Caco-2 (cell line): ENCODE data around the gene CMSS1. TPM values are rescaled to one million over a fixed set of nuclear protein-coding genes. Genes with fewer than 3 reads are reported as not detected.

Experiments
- BruUV-seq: library from RNA; stranded (reverse); fragments of 400-500 nt; replicated peaks from 2 replicates; lab custom pipeline; 2021; lab: Mats Ljungman, UMichigan
- CTCF ChIA-PET: fragments of 300-600 bp; sonication (Branson Sonifier 250); formaldehyde crosslinking; loops from one replicate; lab custom pipeline; 2022; ENCODE audit warnings: antibody characterized with exemption; lab: Charles Lee
- POLR2A ChIA-PET: fragments of 300-600 bp; sonication (Branson Sonifier 250); formaldehyde crosslinking; loops from one replicate; lab custom pipeline; 2022; ENCODE audit warnings: antibody characterized with exemption; lab: Charles Lee
- DNase-seq, 2 experiments: peaks; one replicate each; pipeline versions ENCODE4 v3.0.0 to v3.0.0-alpha.2; 2020 to 2022
- H3K27me3 ChIP-seq: replicated peaks from 2 replicates; pipeline ENCODE4 v1.6.0; 2011; ENCODE audit warnings: low read length; ENCODE audit not compliant: control insufficient read depth, insufficient read depth
- H3K36me3 ChIP-seq: 2 replicates; pipeline ENCODE4 v1.5.1; 2011; ENCODE audit warnings: low read length; ENCODE audit not compliant: control insufficient read depth, insufficient read depth
- H3K4me1 ChIP-seq: fragments of 250-450 bp; sonication (Bioruptor Pico); 2 replicates; pipeline ENCODE4 v1.5.1; 2020; ENCODE audit warnings: mild to moderate bottlenecking
- H3K4me3 ChIP-seq: 2 replicates; pipeline ENCODE4 v1.5.1; 2011; ENCODE audit warnings: low read depth, mild to moderate bottlenecking, control low read depth, low read length
- H3K9me3 ChIP-seq: fragments of 250-450 bp; sonication (Bioruptor Pico); 2 replicates; pipeline ENCODE4 v1.5.1; 2020; ENCODE audit warnings: mild to moderate bottlenecking, moderate library complexity
- H3K27ac Mint-ChIP-seq: one replicate; pipeline ENCODE4 v1.8.0; 2022; ENCODE audit warnings: mixed read lengths; ENCODE audit not compliant: unreplicated experiment
- H3K27me3 Mint-ChIP-seq: one replicate; pipeline ENCODE4 v1.8.0; 2022; ENCODE audit warnings: mixed read lengths; ENCODE audit not compliant: insufficient read depth, unreplicated experiment
- H3K36me3 Mint-ChIP-seq: one replicate; pipeline ENCODE4 v1.8.0; 2022; ENCODE audit warnings: mild to moderate bottlenecking, mixed read lengths; ENCODE audit not compliant: insufficient read depth, unreplicated experiment
- H3K4me1 Mint-ChIP-seq: one replicate; pipeline ENCODE4 v1.8.0; 2022; ENCODE audit warnings: low read depth, mixed read lengths; ENCODE audit not compliant: unreplicated experiment
- H3K4me3 Mint-ChIP-seq: one replicate; pipeline ENCODE4 v1.8.0; 2022; ENCODE audit warnings: mild to moderate bottlenecking, moderate library complexity, mixed read lengths; ENCODE audit not compliant: unreplicated experiment
- H3K9me3 Mint-ChIP-seq: one replicate; pipeline ENCODE4 v1.8.0; 2022; ENCODE audit warnings: mixed read lengths; ENCODE audit not compliant: unreplicated experiment
- CTCF ChIP-seq, 2 experiments: fragments of 200-600 bp in 1 of 2; IDR thresholded peaks; 1 replicate in 1 of 2; 2 replicates in 1 of 2; pipeline versions ENCODE4 v1.5.1 to v1.8.0; 2011 to 2022; ENCODE audit warnings: antibody characterized with exemption in 1 of 2, control low read depth in 1 of 2, inconsistent platforms in 1 of 2, low read depth in 1 of 2, low read length in 1 of 2, mild to moderate bottlenecking in 1 of 2, moderate library complexity in 1 of 2; ENCODE audit not compliant: insufficient read depth in 1 of 2, severe bottlenecking in 1 of 2, unreplicated experiment in 1 of 2
- intact Hi-C: fragments of 100-400 bp; cut with micrococcal nuclease; formaldehyde crosslinking; loops from one replicate; pipeline ENCODE4 v1.10.0; 2022; ENCODE audit not compliant: unreplicated experiment
- total RNA-seq: library from RNA; stranded (reverse); gene quantifications from 2 replicates; pipeline ENCODE4 v1.2.3, GENCODE V29; 2022

The CMSS1 gene
- total RNA-seq, 1 experiment from 2014 or later = 54.4 TPM

DNA sequence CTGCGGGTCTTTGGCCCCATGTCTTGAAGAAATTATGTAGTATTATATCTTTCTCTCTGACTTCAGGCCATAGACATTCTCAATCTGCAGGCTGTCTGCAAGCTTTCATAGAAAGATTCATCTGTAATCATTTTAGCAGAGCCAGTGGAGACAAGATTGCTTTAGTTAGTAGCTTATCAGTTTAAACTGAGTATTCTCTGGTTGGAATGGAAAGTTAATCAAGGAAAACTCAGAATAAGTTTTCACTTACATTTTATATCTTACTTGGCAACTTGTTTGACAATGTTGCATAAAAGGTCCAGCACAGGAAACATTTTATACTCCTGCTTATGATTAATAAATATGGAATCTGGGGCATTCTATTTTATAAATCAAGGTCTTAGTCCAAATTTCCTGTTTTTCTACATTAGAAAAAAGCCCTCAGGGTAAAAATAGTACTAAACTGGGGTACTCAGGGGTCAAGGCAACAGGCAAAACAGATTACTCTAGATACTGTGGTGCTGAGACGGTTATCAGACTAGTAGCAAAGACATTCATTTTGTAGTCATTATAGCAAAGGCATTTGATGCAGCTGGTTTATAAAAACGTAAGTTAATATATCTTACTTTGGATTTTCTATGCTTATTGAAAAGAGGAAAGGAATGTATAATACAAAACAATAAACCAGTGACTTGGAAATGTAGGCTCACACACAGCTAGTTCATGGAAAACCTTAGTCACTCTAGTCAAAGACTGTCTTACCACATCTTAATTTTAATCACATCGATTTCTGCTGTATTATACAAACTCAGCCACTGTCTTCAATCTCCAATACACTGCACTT, 341.9 kb downstream of the CMSS1 start:
- Mint-ChIP-seq H3K27ac (no peak overlapping the region), H3K36me3 (peaks cover 20% of the 10 kb centered on the region), H3K4me1 (no peaks in the 10 kb centered on the region), H3K27me3 (no peaks in the 10 kb centered on the region), H3K9me3 (peaks cover 23% of the 10 kb centered on the region), H3K4me3 (no peak overlapping the region)
- POLR2A ChIA-PET = no interaction called here
- TF ChIP-seq CTCF (IDR thresholded peaks at IDR 0.05; ENCODE audit: insufficient read depth in 1 of 2, low read depth in 1 of 2, low read length in 1 of 2, severe bottlenecking in 1 of 2, unreplicated experiment in 1 of 2) = no peak
- H3K36me3 ChIP-seq = no peaks in the 10 kb centered on the region
- intact Hi-C loops = no loop called here
- H3K27me3 ChIP-seq = no peaks in the 10 kb centered on the region
- H3K4me3 ChIP-seq = no peak overlapping the region
- DNase-seq = no peak
- H3K4me1 ChIP-seq = no peaks in the 10 kb centered on the region
- H3K9me3 ChIP-seq = peaks cover 21% of the 10 kb centered on the region
- CTCF ChIA-PET = no interaction called here
- no TSS peak for BruUV-seq

DNA sequence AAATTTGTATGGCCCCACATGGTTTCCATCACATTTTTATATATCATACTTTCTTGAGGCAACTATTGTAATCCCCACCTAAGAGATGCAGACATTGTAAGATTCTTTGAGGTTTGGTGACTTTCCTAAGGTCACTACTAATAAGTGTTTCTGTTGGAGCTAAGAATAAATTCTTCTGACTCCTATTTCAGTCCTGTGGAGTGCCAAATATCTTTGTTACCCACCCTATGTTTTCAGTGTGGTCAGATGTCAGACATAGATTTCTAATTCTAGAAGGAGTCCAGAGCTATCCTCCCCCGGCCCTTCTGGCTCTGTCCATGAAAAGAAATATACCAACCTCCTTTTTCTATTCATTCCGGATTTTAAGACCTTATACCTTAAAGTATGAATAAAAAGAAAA, 342.9 kb downstream of the CMSS1 start:
- Histone ChIP-seq H3K27me3 (no peaks in the 10 kb centered on the region), H3K36me3 (no peaks in the 10 kb centered on the region), H3K4me3 (no peak overlapping the region), H3K9me3 (peaks cover 14% of the 10 kb centered on the region), H3K4me1 (no peaks in the 10 kb centered on the region)
- Mint-ChIP-seq H3K4me1 (no peaks in the 10 kb centered on the region), H3K27me3 (no peaks in the 10 kb centered on the region), H3K36me3 (peaks cover 11% of the 10 kb centered on the region), H3K4me3 (no peak overlapping the region), H3K27ac (no peak overlapping the region), H3K9me3 (peaks cover 14% of the 10 kb centered on the region)
- intact Hi-C loops = no loop called here
- no TSS peak for BruUV-seq
- no peak for TF ChIP-seq CTCF (IDR thresholded peaks at IDR 0.05; ENCODE audit: insufficient read depth in 1 of 2, low read depth in 1 of 2, low read length in 1 of 2, severe bottlenecking in 1 of 2, unreplicated experiment in 1 of 2)
- no peak for DNase-seq
- ChIA-PET POLR2A (interaction anchor here (0.6 kb wide), 1 partner anchor 56 kb away, joined by 3 read pairs; no protein-coding TSS in a partner anchor), CTCF (no interaction called here)

- TF ChIP-seq CTCF (IDR thresholded peaks at IDR 0.05; ENCODE audit: insufficient read depth in 1 of 2, low read depth in 1 of 2, low read length in 1 of 2, severe bottlenecking in 1 of 2, unreplicated experiment in 1 of 2) = no peak
Measured at GRCh38 chr3:100163787-100164186, 346.1 kb downstream of the CMSS1 start.

More at GRCh38 chr3:100163787-100164186, 346.1 kb downstream of the CMSS1 start:
- H3K9me3 ChIP-seq = no peaks in the 10 kb centered on the region
- H3K36me3 Mint-ChIP-seq = no peaks in the 10 kb centered on the region
- intact Hi-C loops = no loop called here
- CTCF ChIA-PET = no interaction called here
- H3K9me3 Mint-ChIP-seq = no peaks in the 10 kb centered on the region
- H3K27ac Mint-ChIP-seq = no peak overlapping the region
- H3K27me3 ChIP-seq = no peaks in the 10 kb centered on the region
- no peaks in the 10 kb centered on the region for H3K27me3 Mint-ChIP-seq
- no peak overlapping the region for H3K4me3 ChIP-seq
- no peaks in the 10 kb centered on the region for H3K36me3 ChIP-seq
- no peak for DNase-seq
- H3K4me1 ChIP-seq = no peaks in the 10 kb centered on the region
- H3K4me3 Mint-ChIP-seq = no peak overlapping the region
- no peaks in the 10 kb centered on the region for H3K4me1 Mint-ChIP-seq
- POLR2A ChIA-PET = no interaction called here
- BruUV-seq = no TSS peak
